CD14-positive monocyte (primary cell): ENCODE data around the gene SLC9C1. TPM values are rescaled to one million over a fixed set of nuclear protein-coding genes. Genes with fewer than 3 reads are reported as not detected.

ENCODE experiments used
- DNase-seq, 3 donors: peaks; one replicate each; pipeline ENCODE4 v3.0.0-alpha.2; 2011 to 2022
- H2AFZ ChIP-seq: 2 replicates; pipeline ENCODE4 v1.6.0; 2012; ENCODE audit warnings: mild to moderate bottlenecking, low read depth, low read length, inconsistent platforms; ENCODE audit not compliant: insufficient read depth, poor library complexity, severe bottlenecking
- H3K27ac ChIP-seq, 2 donors: 1 replicate in 1 of 2; 2 replicates in 1 of 2; pipeline ENCODE4 v1.5.1; 2012 to 2013; ENCODE audit warnings: low read length in 2 of 2, control low read depth in 1 of 2, inconsistent platforms in 1 of 2, low read depth in 1 of 2, mild to moderate bottlenecking in 1 of 2
- H3K27me3 ChIP-seq, 2 donors: one replicate each; pipeline versions ENCODE4 v1.6.0 to v1.6.1; 2011 to 2013; ENCODE audit warnings: low read length in 2 of 2; ENCODE audit not compliant: control insufficient read depth in 2 of 2, insufficient read depth in 2 of 2
- H3K36me3 ChIP-seq, 2 donors: replicated peaks in 1 of 2; 1 replicate in 1 of 2; 2 replicates in 1 of 2; pipeline versions ENCODE4 v1.5.1 to v1.6.1; 2012 to 2013; ENCODE audit warnings: low read length in 2 of 2, control low read depth in 1 of 2, inconsistent platforms in 1 of 2, mild to moderate bottlenecking in 1 of 2; ENCODE audit not compliant: insufficient read depth in 2 of 2, control insufficient read depth in 1 of 2
- H3K4me1 ChIP-seq, 2 donors: 1 replicate in 1 of 2; 2 replicates in 1 of 2; pipeline versions ENCODE4 v1.5.1 to v1.6.1; 2012 to 2013; ENCODE audit warnings: low read length in 2 of 2, control low read depth in 1 of 2, inconsistent platforms in 1 of 2, mild to moderate bottlenecking in 1 of 2, moderate library complexity in 1 of 2; ENCODE audit not compliant: insufficient read depth in 2 of 2, control insufficient read depth in 1 of 2
- H3K4me2 ChIP-seq: replicated peaks from 2 replicates; pipeline ENCODE3; 2012; ENCODE audit warnings: low read length, moderate library complexity, mild to moderate bottlenecking; ENCODE audit not compliant: poor library complexity, severe bottlenecking; ENCODE audit errors: extremely low read depth
- H3K4me3 ChIP-seq, 3 experiments: fragments of 200-600 bp in 1 of 3; sonication (generic) in 1 of 3; replicated peaks in 1 of 3; 1 replicate in 2 of 3; 2 replicates in 1 of 3; pipeline ENCODE4 v1.5.1; 2011 to 2013; ENCODE audit warnings: low read length in 3 of 3, mild to moderate bottlenecking in 3 of 3, control low read depth in 2 of 3, low read depth in 2 of 3, inconsistent platforms in 1 of 3, moderate library complexity in 1 of 3
- H3K79me2 ChIP-seq: 2 replicates; pipeline ENCODE4 v1.6.0; 2012; ENCODE audit warnings: mild to moderate bottlenecking, control low read depth, inconsistent platforms, low read length, moderate library complexity; ENCODE audit not compliant: insufficient read depth
- H3K9ac ChIP-seq: 2 replicates; pipeline ENCODE4 v1.6.0; 2017; ENCODE audit warnings: low read length, mild to moderate bottlenecking; ENCODE audit not compliant: insufficient read depth, poor library complexity, severe bottlenecking
- H3K9me3 ChIP-seq, 2 donors: replicated peaks in 1 of 2; 1 replicate in 1 of 2; 2 replicates in 1 of 2; pipeline versions ENCODE4 v1.5.1 to v1.6.1; 2012 to 2013; ENCODE audit warnings: low read length in 2 of 2, control low read depth in 1 of 2; ENCODE audit not compliant: control insufficient read depth in 1 of 2, insufficient read depth in 1 of 2
- H4K20me1 ChIP-seq: 2 replicates; pipeline ENCODE4 v1.6.0; 2012; ENCODE audit warnings: mild to moderate bottlenecking, low read length, control low read depth, moderate library complexity; ENCODE audit not compliant: insufficient read depth
- H3K27ac Mint-ChIP-seq, 7 donors: one replicate each; pipeline ENCODE4 v1.8.0; 2020; ENCODE audit warnings: mild to moderate bottlenecking in 7 of 7, mixed read lengths in 7 of 7, moderate library complexity in 6 of 7, inconsistent platforms in 2 of 7
- H3K27me3 Mint-ChIP-seq, 3 donors: one replicate each; pipeline ENCODE4 v1.8.0; 2021 to 2022; ENCODE audit warnings: low read depth in 3 of 3, mild to moderate bottlenecking in 3 of 3, mixed read lengths in 3 of 3, moderate library complexity in 3 of 3, inconsistent platforms in 1 of 3
- H3K36me3 Mint-ChIP-seq, 2 donors: one replicate each; pipeline ENCODE4 v1.8.0; 2020; ENCODE audit warnings: mixed read lengths in 2 of 2, inconsistent platforms in 1 of 2, mild to moderate bottlenecking in 1 of 2
- H3K4me1 Mint-ChIP-seq: one replicate; pipeline ENCODE4 v1.8.0; 2020; ENCODE audit warnings: mild to moderate bottlenecking, mixed read lengths
- H3K4me3 Mint-ChIP-seq, 2 donors: one replicate each; pipeline ENCODE4 v1.8.0; 2020; ENCODE audit warnings: mild to moderate bottlenecking in 2 of 2, mixed read lengths in 2 of 2, moderate library complexity in 1 of 2
- H3K9me3 Mint-ChIP-seq, 7 donors: one replicate each; pipeline ENCODE4 v1.8.0; 2020 to 2022; ENCODE audit warnings: mixed read lengths in 7 of 7, mild to moderate bottlenecking in 6 of 7, moderate library complexity in 6 of 7, inconsistent platforms in 2 of 7
- WGBS: methylation state at CpG from one replicate; pipeline ENCODE4 v1.1.5; 2013; ENCODE audit warnings: missing lambda C conversion rate; ENCODE audit not compliant: insufficient coverage; 5-methylcytosine and 5-hydroxymethylcytosine counted together
- intact Hi-C, 2 donors: fragments of 100-400 bp; cut with micrococcal nuclease; formaldehyde crosslinking; loops; one replicate each; pipeline versions ENCODE4 v1.15.0 to v1.15.1; 2023
- polyA plus RNA-seq, 3 donors: library from polyadenylated mRNA; depleted of rRNA in 1 of 3; unstranded in 2 of 3; stranded (reverse) in 1 of 3; fragments of 300-500 nt in 2 of 3; fragments of >200 nt in 1 of 3; fragmentation: Illumina TruSeq in 2 of 3; gene quantifications; 1 replicate in 2 of 3; 2 replicates in 1 of 3; pipeline ENCODE4 v1.2.3, GENCODE V29; 2012 to 2021
- TF ChIP-seq, protein P1 (sequence below): fragments of 200-600 bp; IDR thresholded peaks from one replicate; pipeline ENCODE4 v1.8.0; 2022; ENCODE audit warnings: antibody characterized with exemption, mild to moderate bottlenecking

SLC9C1 gene
- polyA plus RNA-seq, 3 donors = not detected

DNA sequence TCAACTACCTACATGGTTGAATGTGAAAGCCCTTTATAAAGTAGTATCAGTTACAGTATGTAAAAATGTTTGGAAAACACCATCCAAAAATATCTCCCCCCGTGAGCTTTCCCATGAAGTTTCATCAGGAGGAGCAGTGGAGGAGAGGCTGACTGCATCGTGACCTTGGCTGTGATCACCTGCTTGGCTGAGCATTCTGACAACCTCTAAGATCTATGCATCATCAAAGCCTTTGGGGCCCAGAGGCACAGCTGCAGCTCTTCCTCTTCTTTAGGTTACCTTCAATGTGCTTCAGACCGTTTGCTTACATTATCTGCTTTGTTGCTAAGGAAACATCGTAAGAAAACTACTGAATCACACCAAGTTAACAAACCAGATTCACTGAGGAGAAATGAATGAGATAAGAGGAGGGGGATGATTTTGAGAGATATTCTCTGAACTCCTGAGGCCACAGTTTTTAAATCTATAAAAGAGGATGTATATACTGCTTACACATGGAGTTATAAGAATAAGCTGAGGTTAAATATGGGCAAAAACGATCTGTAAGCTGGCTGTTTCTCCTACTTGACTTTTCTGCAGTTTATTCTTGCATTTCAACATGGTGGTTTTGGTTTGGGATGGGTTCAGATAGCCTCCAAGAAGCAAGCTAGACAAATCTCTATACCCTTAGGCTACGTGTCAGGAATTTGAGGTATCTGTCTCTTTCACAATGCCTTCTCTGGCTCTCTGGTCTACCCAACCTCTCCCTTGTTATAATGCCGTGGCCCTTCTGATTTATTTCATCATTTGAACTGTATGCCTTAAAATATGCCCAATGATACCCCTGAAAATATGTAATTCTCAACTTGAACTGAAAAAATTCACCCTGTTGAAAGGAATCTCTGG, 164.9 kb downstream of the SLC9C1 start:
- peaks cover 59% of the 10 kb centered on the region for H3K4me1 Mint-ChIP-seq
- Histone ChIP-seq H3K4me2 (no peak overlapping the region), H3K79me2 (no peaks in the 10 kb centered on the region)

More for the DNA sequence above, 164.9 kb downstream of the SLC9C1 start:
- no peaks in the 10 kb centered on the region for H4K20me1 ChIP-seq
- no peaks in the 10 kb centered on the region for H3K27me3 ChIP-seq
- TF ChIP-seq, protein P1, sequence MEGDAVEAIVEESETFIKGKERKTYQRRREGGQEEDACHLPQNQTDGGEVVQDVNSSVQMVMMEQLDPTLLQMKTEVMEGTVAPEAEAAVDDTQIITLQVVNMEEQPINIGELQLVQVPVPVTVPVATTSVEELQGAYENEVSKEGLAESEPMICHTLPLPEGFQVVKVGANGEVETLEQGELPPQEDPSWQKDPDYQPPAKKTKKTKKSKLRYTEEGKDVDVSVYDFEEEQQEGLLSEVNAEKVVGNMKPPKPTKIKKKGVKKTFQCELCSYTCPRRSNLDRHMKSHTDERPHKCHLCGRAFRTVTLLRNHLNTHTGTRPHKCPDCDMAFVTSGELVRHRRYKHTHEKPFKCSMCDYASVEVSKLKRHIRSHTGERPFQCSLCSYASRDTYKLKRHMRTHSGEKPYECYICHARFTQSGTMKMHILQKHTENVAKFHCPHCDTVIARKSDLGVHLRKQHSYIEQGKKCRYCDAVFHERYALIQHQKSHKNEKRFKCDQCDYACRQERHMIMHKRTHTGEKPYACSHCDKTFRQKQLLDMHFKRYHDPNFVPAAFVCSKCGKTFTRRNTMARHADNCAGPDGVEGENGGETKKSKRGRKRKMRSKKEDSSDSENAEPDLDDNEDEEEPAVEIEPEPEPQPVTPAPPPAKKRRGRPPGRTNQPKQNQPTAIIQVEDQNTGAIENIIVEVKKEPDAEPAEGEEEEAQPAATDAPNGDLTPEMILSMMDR = no peak
- no peak overlapping the region for H3K9ac ChIP-seq
- Mint-ChIP-seq H3K27ac (peak overlapping the region in 4 of 7 donors; percentile 1 to 62 (median 18)), H3K9me3 (no peaks in the 10 kb centered on the region), H3K4me3 (no peak overlapping the region), H3K27me3 (peaks cover 0 to 4% (median 2%) of the 10 kb centered on the region in 3 donors), H3K36me3 (no peaks in the 10 kb centered on the region)
- H3K36me3 ChIP-seq = no peaks in the 10 kb centered on the region
- H3K9me3 ChIP-seq = no peaks in the 10 kb centered on the region
- peak; percentile 37 to 64 (median 46) for DNase-seq
- no peak overlapping the region for H3K27ac ChIP-seq
- no peak overlapping the region for H2AFZ ChIP-seq
- intact Hi-C loops = loop anchor here in 1 of 2 donors (5.0 to 10.0 kb wide), 2 partner anchors 176 to 453 kb away; no protein-coding TSS in a partner anchor
- WGBS = 45% methylated on average over 2 of the region's 7 CpGs
- peaks cover 26 to 50% of the 10 kb centered on the region in 2 donors for H3K4me1 ChIP-seq
- no peak overlapping the region for H3K4me3 ChIP-seq
